ENCODE measurements around the gene TPRN. TPM values are rescaled to one million over a fixed set of nuclear protein-coding genes. Genes with fewer than 3 reads are reported as not detected.
A peak's percentile ranks its signal among the peaks of the same experiment; 100 is the strongest.

TPRN gene
- total RNA-seq, 1 experiment from 2014 or later, result 43.1 TPM

DNA sequence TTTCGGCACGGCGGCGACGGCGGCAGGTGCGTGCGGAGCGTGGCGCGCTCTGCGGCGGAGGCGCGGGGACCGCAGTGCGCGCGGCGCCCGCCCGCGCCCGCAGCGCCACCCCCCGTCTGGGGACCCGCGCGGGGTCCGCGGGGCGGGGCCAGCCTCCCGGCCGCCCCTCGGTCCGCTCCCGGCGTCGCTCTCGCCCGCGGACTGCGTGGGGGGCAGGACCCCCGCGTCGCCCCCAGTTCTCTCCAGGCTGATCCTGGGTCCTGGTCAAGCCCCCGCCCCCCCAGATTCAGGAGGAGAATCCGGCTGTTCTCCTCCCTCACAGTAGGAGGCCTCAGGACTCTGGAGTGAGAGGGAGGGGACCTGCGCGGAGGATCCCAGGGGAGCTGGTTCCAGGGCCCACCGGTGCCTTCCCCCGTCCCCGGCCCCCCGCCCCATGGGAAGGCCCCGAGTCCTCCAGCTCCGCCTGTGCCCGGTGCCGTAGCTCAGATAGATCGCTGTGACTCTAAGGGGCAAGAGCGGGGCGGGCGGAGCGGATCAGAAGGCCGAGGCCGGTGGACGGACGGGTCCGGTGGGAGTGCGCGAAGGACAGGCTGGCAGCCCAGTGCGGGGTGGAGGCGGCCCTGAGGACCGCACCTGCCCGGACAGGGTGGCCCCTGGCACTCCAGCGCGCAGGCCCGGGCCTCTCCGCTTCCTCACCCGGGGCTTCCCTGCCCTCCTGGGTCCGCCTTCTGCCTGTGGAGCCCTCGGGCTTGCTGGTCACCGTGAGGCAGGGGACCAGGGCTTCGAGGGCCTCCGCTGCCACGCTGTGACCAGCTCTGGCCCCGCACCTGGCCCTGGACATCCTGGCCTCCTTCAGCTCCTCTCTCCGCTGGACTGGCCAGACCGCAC is 21.9 kb upstream of the TPRN start, which contains the start of gene RNF208:
Gene RNF208, minus strand, starts transcription at position 51 of the 888 bp plus-strand sequence. CDS start 1,028 bp downstream, outside the sequence.
- Mint-ChIP-seq H3K27ac (no peak within 1 kb of the TSS), H3K4me1 (peaks cover under 1% of the 10 kb centered on the region), H3K4me3 (peak within 1 kb of the TSS; percentile 77), H3K27me3 (ENCODE audit: low read depth) (no peaks in the 10 kb centered on the region), H3K36me3 (no peaks in the 10 kb centered on the region), H3K9me3 (no peaks in the 10 kb centered on the region)
- DNase-seq (ENCODE audit: low spot score), result peak; percentile 58
- ChIA-PET CTCF (interaction anchor here (0.5 to 8.9 kb wide), 32 partner anchors 9 to 497 kb away, joined by 3 to 143 read pairs (median 4); partner anchors contain the start of genes EXD3, GRIN1, NOXA1 and NPDC1), POLR2A (interaction anchor here (0.7 to 2.8 kb wide), 8 partner anchors 11 to 193 kb away, joined by 3 to 12 read pairs (median 4); partner anchors contain the start of genes MAN1B1 and TPRN)
- no peak for TF ChIP-seq JUN (CRISPR knock-in tag; IDR thresholded peaks at IDR 0.05)
- no peak for TF ChIP-seq ZNF232 (CRISPR knock-in tag; IDR thresholded peaks at IDR 0.05)
- TF ChIP-seq, protein P1, sequence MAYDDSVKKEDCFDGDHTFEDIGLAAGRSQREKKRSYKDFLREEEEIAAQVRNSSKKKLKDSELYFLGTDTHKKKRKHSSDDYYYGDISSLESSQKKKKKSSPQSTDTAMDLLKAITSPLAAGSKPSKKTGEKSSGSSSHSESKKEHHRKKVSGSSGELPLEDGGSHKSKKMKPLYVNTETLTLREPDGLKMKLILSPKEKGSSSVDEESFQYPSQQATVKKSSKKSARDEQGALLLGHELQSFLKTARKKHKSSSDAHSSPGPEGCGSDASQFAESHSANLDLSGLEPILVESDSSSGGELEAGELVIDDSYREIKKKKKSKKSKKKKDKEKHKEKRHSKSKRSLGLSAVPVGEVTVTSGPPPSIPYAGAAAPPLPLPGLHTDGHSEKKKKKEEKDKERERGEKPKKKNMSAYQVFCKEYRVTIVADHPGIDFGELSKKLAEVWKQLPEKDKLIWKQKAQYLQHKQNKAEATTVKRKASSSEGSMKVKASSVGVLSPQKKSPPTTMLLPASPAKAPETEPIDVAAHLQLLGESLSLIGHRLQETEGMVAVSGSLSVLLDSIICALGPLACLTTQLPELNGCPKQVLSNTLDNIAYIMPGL (CRISPR knock-in tag; IDR thresholded peaks at IDR 0.05), result no peak
- no peak for TF ChIP-seq FOXK1 (CRISPR knock-in tag; IDR thresholded peaks at IDR 0.05)
- TF ChIP-seq, protein P2, sequence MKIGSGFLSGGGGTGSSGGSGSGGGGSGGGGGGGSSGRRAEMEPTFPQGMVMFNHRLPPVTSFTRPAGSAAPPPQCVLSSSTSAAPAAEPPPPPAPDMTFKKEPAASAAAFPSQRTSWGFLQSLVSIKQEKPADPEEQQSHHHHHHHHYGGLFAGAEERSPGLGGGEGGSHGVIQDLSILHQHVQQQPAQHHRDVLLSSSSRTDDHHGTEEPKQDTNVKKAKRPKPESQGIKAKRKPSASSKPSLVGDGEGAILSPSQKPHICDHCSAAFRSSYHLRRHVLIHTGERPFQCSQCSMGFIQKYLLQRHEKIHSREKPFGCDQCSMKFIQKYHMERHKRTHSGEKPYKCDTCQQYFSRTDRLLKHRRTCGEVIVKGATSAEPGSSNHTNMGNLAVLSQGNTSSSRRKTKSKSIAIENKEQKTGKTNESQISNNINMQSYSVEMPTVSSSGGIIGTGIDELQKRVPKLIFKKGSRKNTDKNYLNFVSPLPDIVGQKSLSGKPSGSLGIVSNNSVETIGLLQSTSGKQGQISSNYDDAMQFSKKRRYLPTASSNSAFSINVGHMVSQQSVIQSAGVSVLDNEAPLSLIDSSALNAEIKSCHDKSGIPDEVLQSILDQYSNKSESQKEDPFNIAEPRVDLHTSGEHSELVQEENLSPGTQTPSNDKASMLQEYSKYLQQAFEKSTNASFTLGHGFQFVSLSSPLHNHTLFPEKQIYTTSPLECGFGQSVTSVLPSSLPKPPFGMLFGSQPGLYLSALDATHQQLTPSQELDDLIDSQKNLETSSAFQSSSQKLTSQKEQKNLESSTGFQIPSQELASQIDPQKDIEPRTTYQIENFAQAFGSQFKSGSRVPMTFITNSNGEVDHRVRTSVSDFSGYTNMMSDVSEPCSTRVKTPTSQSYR (CRISPR knock-in tag; IDR thresholded peaks at IDR 0.05), result no peak
- TF ChIP-seq, protein P3, sequence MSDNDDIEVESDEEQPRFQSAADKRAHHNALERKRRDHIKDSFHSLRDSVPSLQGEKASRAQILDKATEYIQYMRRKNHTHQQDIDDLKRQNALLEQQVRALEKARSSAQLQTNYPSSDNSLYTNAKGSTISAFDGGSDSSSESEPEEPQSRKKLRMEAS (CRISPR knock-in tag; IDR thresholded peaks at IDR 0.05), result 0 out of 2 replicates have a peak, but pooled peaks have one; percentile 11
- ATAC-seq, result peak; percentile 0

DNA sequence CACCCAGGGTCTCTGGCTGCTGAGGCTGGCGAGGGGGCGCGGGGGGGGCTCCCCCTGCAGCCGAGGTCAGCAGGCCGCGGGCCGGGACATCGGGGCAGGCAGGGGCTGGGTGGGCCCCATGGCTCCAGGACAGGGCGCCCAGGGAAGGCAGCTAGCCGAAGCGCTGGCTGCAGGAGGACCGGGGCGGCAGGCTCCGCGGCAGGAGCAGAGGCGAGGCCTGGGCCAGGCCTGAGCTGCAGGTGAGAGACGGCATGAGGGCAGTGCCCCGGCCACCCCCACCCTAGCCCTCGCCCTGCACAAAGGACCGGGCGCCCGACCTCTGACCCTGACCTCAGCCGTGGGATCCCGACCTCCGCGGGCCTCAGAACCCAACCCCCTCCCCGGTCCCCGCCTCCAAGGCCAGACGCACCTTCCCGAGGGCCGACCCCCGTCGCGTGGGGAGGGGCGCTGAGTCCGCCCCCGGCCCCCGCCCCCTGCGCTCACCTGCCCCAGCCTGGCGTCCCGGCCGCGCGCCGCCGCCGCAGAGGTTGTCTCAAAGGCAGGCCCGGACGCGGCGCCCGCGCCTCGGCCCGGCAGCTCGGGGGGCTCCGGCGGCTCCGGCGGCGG is 21.1 kb upstream of the TPRN start:
- H3K4me1 Mint-ChIP-seq, result peaks cover 4% of the 10 kb centered on the region; the same call in 1 of the 2 replicates
- CTCF ChIA-PET, result interaction anchor here (0.6 to 8.9 kb wide), 14 partner anchors 14 to 496 kb away, joined by 3 to 143 read pairs (median 5); partner anchors contain the start of genes NPDC1, SAPCD2 and TPRN
- H3K27me3 Mint-ChIP-seq (ENCODE audit: low read depth), result no peaks in the 10 kb centered on the region

More for the DNA sequence above, 21.1 kb upstream of the TPRN start:
- TF ChIP-seq FOXP1 (CRISPR knock-in tag; IDR thresholded peaks at IDR 0.05; ENCODE audit: borderline replicate concordance) (0 out of 2 replicates have a peak, but pooled peaks have one; percentile 34), SP1 (CRISPR knock-in tag; conservative IDR thresholded peaks at IDR 0.05) (peak; percentile 53; the same call in 1 of the 2 replicates), JUN (CRISPR knock-in tag; IDR thresholded peaks at IDR 0.05) (no peak)
- TF ChIP-seq, protein P4, sequence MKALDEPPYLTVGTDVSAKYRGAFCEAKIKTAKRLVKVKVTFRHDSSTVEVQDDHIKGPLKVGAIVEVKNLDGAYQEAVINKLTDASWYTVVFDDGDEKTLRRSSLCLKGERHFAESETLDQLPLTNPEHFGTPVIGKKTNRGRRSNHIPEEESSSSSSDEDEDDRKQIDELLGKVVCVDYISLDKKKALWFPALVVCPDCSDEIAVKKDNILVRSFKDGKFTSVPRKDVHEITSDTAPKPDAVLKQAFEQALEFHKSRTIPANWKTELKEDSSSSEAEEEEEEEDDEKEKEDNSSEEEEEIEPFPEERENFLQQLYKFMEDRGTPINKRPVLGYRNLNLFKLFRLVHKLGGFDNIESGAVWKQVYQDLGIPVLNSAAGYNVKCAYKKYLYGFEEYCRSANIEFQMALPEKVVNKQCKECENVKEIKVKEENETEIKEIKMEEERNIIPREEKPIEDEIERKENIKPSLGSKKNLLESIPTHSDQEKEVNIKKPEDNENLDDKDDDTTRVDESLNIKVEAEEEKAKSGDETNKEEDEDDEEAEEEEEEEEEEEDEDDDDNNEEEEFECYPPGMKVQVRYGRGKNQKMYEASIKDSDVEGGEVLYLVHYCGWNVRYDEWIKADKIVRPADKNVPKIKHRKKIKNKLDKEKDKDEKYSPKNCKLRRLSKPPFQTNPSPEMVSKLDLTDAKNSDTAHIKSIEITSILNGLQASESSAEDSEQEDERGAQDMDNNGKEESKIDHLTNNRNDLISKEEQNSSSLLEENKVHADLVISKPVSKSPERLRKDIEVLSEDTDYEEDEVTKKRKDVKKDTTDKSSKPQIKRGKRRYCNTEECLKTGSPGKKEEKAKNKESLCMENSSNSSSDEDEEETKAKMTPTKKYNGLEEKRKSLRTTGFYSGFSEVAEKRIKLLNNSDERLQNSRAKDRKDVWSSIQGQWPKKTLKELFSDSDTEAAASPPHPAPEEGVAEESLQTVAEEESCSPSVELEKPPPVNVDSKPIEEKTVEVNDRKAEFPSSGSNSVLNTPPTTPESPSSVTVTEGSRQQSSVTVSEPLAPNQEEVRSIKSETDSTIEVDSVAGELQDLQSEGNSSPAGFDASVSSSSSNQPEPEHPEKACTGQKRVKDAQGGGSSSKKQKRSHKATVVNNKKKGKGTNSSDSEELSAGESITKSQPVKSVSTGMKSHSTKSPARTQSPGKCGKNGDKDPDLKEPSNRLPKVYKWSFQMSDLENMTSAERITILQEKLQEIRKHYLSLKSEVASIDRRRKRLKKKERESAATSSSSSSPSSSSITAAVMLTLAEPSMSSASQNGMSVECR (CRISPR knock-in tag; IDR thresholded peaks at IDR 0.05; ENCODE audit: borderline replicate concordance), result no peak
- TF ChIP-seq, protein P1 (CRISPR knock-in tag; IDR thresholded peaks at IDR 0.05), result peak; percentile 45; the same call in 1 of the 2 replicates
- TF ChIP-seq, protein P5, sequence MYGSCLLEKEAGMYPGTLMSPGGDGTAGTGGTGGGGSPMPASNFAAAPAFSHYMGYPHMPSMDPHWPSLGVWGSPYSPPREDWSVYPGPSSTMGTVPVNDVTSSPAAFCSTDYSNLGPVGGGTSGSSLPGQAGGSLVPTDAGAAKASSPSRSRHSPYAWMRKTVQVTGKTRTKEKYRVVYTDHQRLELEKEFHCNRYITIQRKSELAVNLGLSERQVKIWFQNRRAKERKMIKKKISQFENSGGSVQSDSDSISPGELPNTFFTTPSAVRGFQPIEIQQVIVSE (CRISPR knock-in tag; IDR thresholded peaks at IDR 0.05; ENCODE audit: borderline replicate concordance), result no peak
- POLR2A ChIA-PET, result interaction anchor here (2.8 kb wide), 1 partner anchor 21 kb away, joined by 12 read pairs; the partner anchor contains the start of gene TPRN
- peak; percentile 9 for ATAC-seq
- Mint-ChIP-seq H3K4me3 (no peak overlapping the region), H3K9me3 (no peaks in the 10 kb centered on the region), H3K36me3 (no peaks in the 10 kb centered on the region), H3K27ac (no peak overlapping the region)
- peak; percentile 68 for DNase-seq (ENCODE audit: low spot score)

Data from WTC11 (cell line).